ENCODE results near the gene PKMYT1.

DNA sequence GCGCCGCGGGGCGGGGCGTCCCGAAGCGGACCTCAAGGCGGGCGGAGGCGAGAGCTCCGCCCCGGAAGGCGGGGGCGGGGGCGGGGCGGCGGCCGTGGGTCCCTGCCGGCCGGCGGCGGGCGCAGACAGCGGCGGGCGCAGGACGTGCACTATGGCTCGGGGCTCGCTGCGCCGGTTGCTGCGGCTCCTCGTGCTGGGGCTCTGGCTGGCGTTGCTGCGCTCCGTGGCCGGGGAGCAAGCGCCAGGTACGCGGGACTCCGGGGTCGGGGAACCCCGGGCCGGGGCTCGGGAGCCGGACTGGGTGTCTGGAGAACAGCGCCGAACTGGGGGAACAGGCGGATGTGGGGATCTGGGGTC, 40.0 kb upstream of the PKMYT1 start, which contains the start of gene TNFRSF12A:
- TF ChIP-seq EZH2 (IDR thresholded peaks at IDR 0.05) (no peak), CTCF (IDR thresholded peaks at IDR 0.05) (no peak)

All from neural progenitor cell (in vitro differentiated cells).